Measurements from ENCODE around the gene LUC7L2. TPM values are rescaled to one million over a fixed set of nuclear protein-coding genes. Genes with fewer than 3 reads are reported as not detected.
A peak's percentile ranks its signal among the peaks of the same experiment; 100 is the strongest.

The LUC7L2 gene
- total RNA-seq, 1 experiment from 2014 or later, result 145 TPM

- POLR2A ChIA-PET, result interaction anchor here (0.6 to 3.1 kb wide), 21 partner anchors 10 to 1369 kb away, joined by 3 to 53 read pairs (median 4); partner anchors contain the start of genes LUC7L2 and UBN2
- CTCF ChIA-PET, result interaction anchor here (0.6 to 1.8 kb wide), 8 partner anchors 11 to 348 kb away, joined by 3 to 6 read pairs (median 4); partner anchors contain the start of gene UBN2
- peak overlapping the region; percentile 94 for H3K4me3 Mint-ChIP-seq (ENCODE audit: unreplicated experiment)
- H3K4me1 Mint-ChIP-seq (ENCODE audit: insufficient read depth, unreplicated experiment), result peaks cover 6% of the 10 kb centered on the region
- DNase-seq (ENCODE audit: unreplicated experiment), result peak; percentile 100
- TF ChIP-seq CTCF (IDR thresholded peaks at IDR 0.05; ENCODE audit: unreplicated experiment), result peak; percentile 59
- no peaks in the 10 kb centered on the region for H3K27me3 Mint-ChIP-seq (ENCODE audit: insufficient read depth, unreplicated experiment)
- H3K27ac Mint-ChIP-seq (ENCODE audit: low read depth, unreplicated experiment), result peak overlapping the region; percentile 99
- peaks cover 8% of the 10 kb centered on the region for H3K9me3 Mint-ChIP-seq (ENCODE audit: unreplicated experiment)
- H3K36me3 Mint-ChIP-seq (ENCODE audit: insufficient read depth, unreplicated experiment), result peaks cover 42% of the 10 kb centered on the region
- intact Hi-C loops (cut with micrococcal nuclease), result loop anchor here (1.0 to 10.0 kb wide), 3 partner anchors 19 to 235 kb away; partner anchors contain the start of genes LUC7L2 and ZC3HAV1
- BruUV-seq (replicated peaks), result no TSS peak
These were observed 19.5 kb upstream of the LUC7L2 start for GRCh38 chr7:139340037-139340807.

- Mint-ChIP-seq H3K27me3 (ENCODE audit: insufficient read depth, unreplicated experiment) (no peaks in the 10 kb centered on the region), H3K4me1 (ENCODE audit: insufficient read depth, unreplicated experiment) (peaks cover 6% of the 10 kb centered on the region), H3K27ac (ENCODE audit: low read depth, unreplicated experiment) (peak overlapping the region; percentile 99), H3K4me3 (ENCODE audit: unreplicated experiment) (peak overlapping the region; percentile 94), H3K36me3 (ENCODE audit: insufficient read depth, unreplicated experiment) (peaks cover 45% of the 10 kb centered on the region), H3K9me3 (ENCODE audit: unreplicated experiment) (peaks cover 8% of the 10 kb centered on the region)
- BruUV-seq (replicated peaks), result no TSS peak
- no peak for DNase-seq (ENCODE audit: unreplicated experiment)
- POLR2A ChIA-PET, result interaction anchor here (1.0 to 3.1 kb wide), 14 partner anchors 10 to 365 kb away, joined by 3 to 53 read pairs (median 6); partner anchors contain the start of genes LUC7L2 and UBN2
- CTCF ChIA-PET, result interaction anchor here (0.6 to 0.8 kb wide), 4 partner anchors 12 to 347 kb away, joined by 3 to 6 read pairs (median 4); no protein-coding TSS in a partner anchor
- intact Hi-C loops (cut with micrococcal nuclease), result loop anchor here (1.0 to 10.0 kb wide), 3 partner anchors 19 to 236 kb away; partner anchors contain the start of genes LUC7L2 and ZC3HAV1
- no peak for TF ChIP-seq CTCF (IDR thresholded peaks at IDR 0.05; ENCODE audit: unreplicated experiment)
These were observed 19.0 kb upstream of the LUC7L2 start for GRCh38 chr7:139340808-139341057.

- peaks cover 6% of the 10 kb centered on the region for H3K4me1 Mint-ChIP-seq (ENCODE audit: insufficient read depth, unreplicated experiment)
- H3K36me3 Mint-ChIP-seq (ENCODE audit: insufficient read depth, unreplicated experiment), result peaks cover 49% of the 10 kb centered on the region
- intact Hi-C loops (cut with micrococcal nuclease), result loop anchor here (2.0 to 10.0 kb wide), 2 partner anchors 108 to 236 kb away; partner anchors contain the start of gene ZC3HAV1
- peaks cover 8% of the 10 kb centered on the region for H3K9me3 Mint-ChIP-seq (ENCODE audit: unreplicated experiment)
- ChIA-PET CTCF (interaction anchor here (0.7 kb wide), 2 partner anchors 266 to 347 kb away, joined by 4 to 6 read pairs; no protein-coding TSS in a partner anchor), POLR2A (interaction anchor here (1.1 to 3.1 kb wide), 9 partner anchors 11 to 208 kb away, joined by 3 to 53 read pairs (median 8); partner anchors contain the start of gene LUC7L2)
- no TSS peak for BruUV-seq (replicated peaks)
- peak within 1 kb of the TSS; percentile 99 for H3K27ac Mint-ChIP-seq (ENCODE audit: low read depth, unreplicated experiment)
- peak; percentile 93 for DNase-seq (ENCODE audit: unreplicated experiment)
- peak within 1 kb of the TSS; percentile 94 for H3K4me3 Mint-ChIP-seq (ENCODE audit: unreplicated experiment)
- TF ChIP-seq CTCF (IDR thresholded peaks at IDR 0.05; ENCODE audit: unreplicated experiment), result peak; percentile 11
- H3K27me3 Mint-ChIP-seq (ENCODE audit: insufficient read depth, unreplicated experiment), result no peaks in the 10 kb centered on the region
These were observed 18.5 kb upstream of the LUC7L2 start, which contains the start of gene FMC1 for GRCh38 chr7:139341058-139341775. FMC1 (plus strand) TSS chr7:139341337; CDS start chr7:139341385, 48 bp downstream.
